CMK (cell line): Measurements from ENCODE around the gene FERMT3.
A peak's percentile ranks its signal among the peaks of the same experiment; 100 is the strongest.

ENCODE experiments used
- DNase-seq: peaks from one replicate; pipeline ENCODE4 v3.0.0-alpha.2; 2010; ENCODE audit warnings: low read depth

Gene FERMT3

GRCh38 chr11:64186492-64187165 is 19.9 kb upstream of the FERMT3 start:
- no peak for DNase-seq

GRCh38 chr11:64192434-64192833 is 14.1 kb upstream of the FERMT3 start:
- DNase-seq: no peak

- DNase-seq: no peak
Measured at GRCh38 chr11:64196626-64197025, 9.9 kb upstream of the FERMT3 start.

- no peak for DNase-seq
Measured at GRCh38 chr11:64198511-64198910, 8.0 kb upstream of the FERMT3 start.

- DNase-seq: no peak
Measured at GRCh38 chr11:64201543-64201942, 5.0 kb upstream of the FERMT3 start.

GRCh38 chr11:64202992-64203391 is 3.5 kb upstream of the FERMT3 start:
- DNase-seq: no peak

- DNase-seq: no peak
Measured at GRCh38 chr11:64203421-64204079, 3.0 kb upstream of the FERMT3 start.

- no peak for DNase-seq
Measured at GRCh38 chr11:64204080-64204440, 2.5 kb upstream of the FERMT3 start.

GRCh38 chr11:64204464-64204989 is 2.0 kb upstream of the FERMT3 start:
- DNase-seq: peak; percentile 81

GRCh38 chr11:64207256-64208085 is 950 bp downstream of the FERMT3 start:
- DNase-seq: peak; percentile 93

- DNase-seq: no peak
Measured at GRCh38 chr11:64208086-64208795, 1.7 kb downstream of the FERMT3 start.

- DNase-seq: no peak
Measured at GRCh38 chr11:64208796-64209562, 2.5 kb downstream of the FERMT3 start.

- DNase-seq: no peak
Measured at GRCh38 chr11:64209563-64209843, 3.0 kb downstream of the FERMT3 start.

- no peak for DNase-seq
Measured at GRCh38 chr11:64210301-64211020, 3.9 kb downstream of the FERMT3 start.

GRCh38 chr11:64211181-64211872 is 4.8 kb downstream of the FERMT3 start:
- no peak for DNase-seq

- DNase-seq: no peak
Measured at GRCh38 chr11:64216879-64217278, 10.4 kb downstream of the FERMT3 start.

GRCh38 chr11:64218628-64219353 is 12.3 kb downstream of the FERMT3 start:
- DNase-seq: no peak

GRCh38 chr11:64219354-64219684 is 12.8 kb downstream of the FERMT3 start:
- DNase-seq: no peak

- DNase-seq: no peak
Measured at GRCh38 chr11:64219755-64220154, 13.2 kb downstream of the FERMT3 start.

GRCh38 chr11:64220271-64220670 is 13.8 kb downstream of the FERMT3 start:
- no peak for DNase-seq
